Natural killer cell treated with Interleukin-12 subunit alpha and Interleukin-12 subunit beta and Interleukin-15 and Interleukin-18, amount 100 ng/mL, for 72 hours (primary cell): ENCODE results near the gene BNC1. TPM values are rescaled to one million over a fixed set of nuclear protein-coding genes. Genes with fewer than 3 reads are reported as not detected.
A peak's percentile ranks its signal among the peaks of the same experiment; 100 is the strongest.
"Not testable (repeated sequence)": the region's sequence is repeated elsewhere in the genome, so short reads cannot be mapped to it uniquely, and the experiment has no call there.

Experiments
- ATAC-seq, 2 donors: fragments of 150-1000 bp; cut with Tn5 transposase in 1 of 2; sonication (Bioruptor Pico), chemical (Tn5 transposase) in 1 of 2; 2 replicates each; pipeline ENCODE4 v1.10.0; 2021
- DNase-seq: peaks from one replicate; pipeline ENCODE4 v3.0.0; 2022; ENCODE audit warnings: low spot score
- H3K27ac Mint-ChIP-seq, 2 donors: 1 replicate in 1 of 2; 2 replicates in 1 of 2; pipeline ENCODE4 v1.8.0; 2022; ENCODE audit warnings: mixed read lengths in 2 of 2, mild to moderate bottlenecking in 1 of 2, moderate library complexity in 1 of 2
- H3K27me3 Mint-ChIP-seq, 2 donors: 1 replicate in 1 of 2; 2 replicates in 1 of 2; pipeline ENCODE4 v1.8.0; 2022; ENCODE audit warnings: mixed read lengths in 2 of 2
- H3K36me3 Mint-ChIP-seq: one replicate; pipeline ENCODE4 v1.8.0; 2022; ENCODE audit warnings: mixed read lengths
- H3K4me1 Mint-ChIP-seq, 2 donors: 1 replicate in 1 of 2; 2 replicates in 1 of 2; pipeline ENCODE4 v1.8.0; 2022; ENCODE audit warnings: low read depth in 2 of 2, mixed read lengths in 2 of 2, mild to moderate bottlenecking in 1 of 2
- H3K4me3 Mint-ChIP-seq: one replicate; pipeline ENCODE4 v1.8.0; 2022; ENCODE audit warnings: mixed read lengths
- H3K9me3 Mint-ChIP-seq: 2 replicates; pipeline ENCODE4 v1.8.0; 2022; ENCODE audit warnings: mixed read lengths
- total RNA-seq, 2 donors: library from RNA; stranded (reverse); gene quantifications; one replicate each; pipeline ENCODE4 v1.2.3, GENCODE V29; 2022

Gene BNC1
- total RNA-seq, 2 donors from 2014 or later = not detected

DNA sequence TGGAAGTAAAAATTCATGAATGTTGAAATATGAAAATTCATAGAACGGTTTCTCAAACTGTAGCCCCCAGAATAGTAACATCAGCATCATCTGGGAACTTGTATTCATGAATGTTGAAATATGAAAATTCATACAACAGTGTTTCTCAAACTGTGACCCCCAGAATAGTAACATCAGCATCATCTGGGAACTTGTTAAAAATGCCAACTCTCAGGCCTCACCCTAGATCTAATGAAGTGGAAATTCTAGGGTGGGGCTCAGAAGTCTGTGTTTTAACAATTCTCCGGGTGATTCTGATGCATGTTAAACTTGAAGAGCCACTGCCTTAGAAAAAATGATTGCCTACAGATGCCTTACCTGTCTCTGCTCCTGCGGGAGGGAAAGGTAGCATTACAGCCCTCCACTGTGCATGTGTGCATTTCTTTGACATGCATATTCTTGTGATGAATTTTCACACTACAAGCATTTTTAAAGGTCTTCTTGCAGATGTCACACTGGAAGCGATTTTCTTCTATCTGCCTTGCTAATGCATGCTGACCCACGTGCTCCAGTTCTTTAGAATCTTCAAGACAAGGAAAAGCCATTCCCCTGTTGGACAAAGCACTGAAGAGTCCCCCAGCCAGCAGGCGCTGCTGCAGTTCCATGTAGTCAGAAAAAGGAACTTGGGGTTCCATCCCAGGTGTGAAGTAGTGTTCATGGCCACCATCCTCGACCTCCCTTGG, 21.7 kb downstream of the BNC1 start:
- Mint-ChIP-seq H3K36me3 (no peaks in the 10 kb centered on the region), H3K9me3 (no peaks in the 10 kb centered on the region), H3K27ac (no peak overlapping the region), H3K4me1 (no peaks in the 10 kb centered on the region), H3K27me3 (peaks cover 23 to 27% of the 10 kb centered on the region in 2 donors), H3K4me3 (no peak overlapping the region)
- DNase-seq = no peak
- no peak for ATAC-seq

DNA sequence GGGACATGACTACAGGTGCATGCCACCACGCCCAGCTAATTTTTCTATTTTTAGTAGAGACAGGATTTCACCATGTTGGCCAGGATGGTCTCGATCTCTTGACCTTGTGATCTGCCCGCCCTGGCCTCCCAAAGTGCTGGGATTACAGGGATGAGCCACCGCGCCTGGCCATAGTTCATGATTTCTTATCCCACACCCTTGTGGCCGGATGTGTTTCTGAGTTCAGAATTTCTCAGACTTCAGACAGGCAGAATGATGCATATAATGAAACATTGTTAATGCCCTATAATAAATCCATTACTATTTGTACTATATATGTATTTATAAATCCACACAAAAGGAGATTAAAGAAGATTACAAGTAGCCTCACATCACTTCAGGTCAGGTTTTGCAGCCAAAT, 22.3 kb downstream of the BNC1 start:
- not testable (repeated sequence) for H3K4me3 Mint-ChIP-seq, H3K27ac Mint-ChIP-seq, ATAC-seq, DNase-seq, H3K4me1 Mint-ChIP-seq, H3K9me3 Mint-ChIP-seq, H3K36me3 Mint-ChIP-seq
- peaks cover 25 to 27% of the 10 kb centered on the region in 2 donors for H3K27me3 Mint-ChIP-seq

DNA sequence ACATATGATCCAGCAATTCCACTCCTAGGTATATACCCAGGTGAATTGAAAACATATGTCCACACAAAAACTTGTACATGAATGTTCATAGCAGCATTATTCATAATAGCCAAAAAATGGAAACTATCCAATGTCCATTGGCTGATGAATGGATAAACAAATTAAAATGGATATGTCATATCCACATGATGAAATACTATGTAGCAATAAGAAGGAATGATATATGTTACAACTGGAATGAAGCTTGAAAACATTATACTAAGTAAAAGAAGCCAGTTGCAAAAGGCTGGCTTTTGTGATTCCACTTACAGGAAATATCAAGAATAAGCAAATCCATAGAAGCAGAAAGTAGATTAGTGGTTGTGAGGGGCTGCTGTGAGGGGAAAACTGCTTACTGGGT, 33.7 kb downstream of the BNC1 start:
- Mint-ChIP-seq H3K27ac (no peak overlapping the region), H3K4me3 (no peak overlapping the region), H3K4me1 (peaks cover 0 to 3% of the 10 kb centered on the region in 2 donors), H3K9me3 (no peaks in the 10 kb centered on the region), H3K36me3 (no peaks in the 10 kb centered on the region), H3K27me3 (peaks cover 41 to 67% of the 10 kb centered on the region in 2 donors)
- DNase-seq (no peak), ATAC-seq (no peak)

DNA sequence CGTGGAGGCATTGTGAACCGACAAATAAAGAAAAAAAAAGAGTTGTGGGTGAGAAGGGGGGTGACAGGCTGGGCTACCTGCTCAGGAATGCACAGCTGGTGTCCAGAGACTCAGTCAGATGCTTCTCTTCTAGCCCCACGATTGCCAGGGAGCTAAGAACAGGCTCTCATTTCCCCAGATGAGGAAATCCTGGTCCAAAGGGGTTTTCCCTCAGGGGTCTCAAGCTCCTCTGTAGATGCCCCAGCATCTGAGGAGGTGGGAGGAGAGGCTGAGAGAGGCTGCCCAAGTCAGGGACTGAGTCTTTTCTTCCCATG, 35.5 kb downstream of the BNC1 start:
- no peak for DNase-seq
- H3K9me3 Mint-ChIP-seq = no peaks in the 10 kb centered on the region
- no peak for ATAC-seq
- H3K36me3 Mint-ChIP-seq = no peaks in the 10 kb centered on the region
- no peak overlapping the region for H3K4me3 Mint-ChIP-seq
- peaks cover 0 to 3% of the 10 kb centered on the region in 2 donors for H3K4me1 Mint-ChIP-seq
- H3K27me3 Mint-ChIP-seq = peaks cover 39 to 70% of the 10 kb centered on the region in 2 donors
- H3K27ac Mint-ChIP-seq = no peak overlapping the region

DNA sequence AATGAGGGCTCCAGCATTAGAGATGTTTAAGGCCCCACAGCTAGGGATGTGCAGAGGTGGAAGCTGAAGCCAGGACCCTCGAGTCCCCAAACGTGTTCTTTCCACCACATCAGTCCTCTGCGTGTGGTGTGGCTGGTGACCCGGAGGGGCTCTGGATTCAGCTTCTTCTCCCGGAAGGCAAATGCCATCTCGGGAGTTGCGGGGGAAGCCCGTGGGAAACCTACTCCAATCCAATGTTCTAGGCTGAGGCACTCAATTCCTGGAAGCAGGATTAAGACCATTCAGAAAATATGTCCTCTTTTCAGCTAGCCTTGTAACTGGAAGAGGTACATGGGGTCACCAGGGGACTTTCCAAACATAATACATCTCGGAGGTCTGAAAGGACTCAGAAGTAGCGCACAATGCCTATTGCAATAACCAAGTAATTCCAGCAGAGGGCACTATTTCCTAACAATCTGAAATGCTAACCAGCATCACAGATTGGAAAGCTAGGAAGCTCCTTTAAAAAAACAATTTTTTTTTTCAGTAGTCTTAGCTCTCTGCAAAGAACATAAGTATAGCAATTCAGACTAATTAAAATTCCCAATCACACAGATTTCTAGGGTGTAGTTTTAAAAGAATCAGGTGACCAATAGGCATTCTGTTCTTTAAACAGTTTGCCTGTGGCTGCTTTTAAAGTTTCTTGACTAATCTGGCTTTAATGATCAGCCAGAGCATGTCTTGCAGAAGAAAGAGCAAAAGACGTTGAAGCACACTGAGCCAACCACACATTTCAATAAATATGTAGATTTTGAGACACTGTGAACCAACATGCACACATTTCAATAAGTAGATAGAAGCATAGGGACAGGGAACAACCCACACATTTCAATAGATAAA, 36.1 kb downstream of the BNC1 start:
- ATAC-seq (peak; percentile 51 to 56), DNase-seq (no peak)
- peaks cover 0 to 3% of the 10 kb centered on the region in 2 donors for H3K4me1 Mint-ChIP-seq
- no peaks in the 10 kb centered on the region for H3K9me3 Mint-ChIP-seq
- H3K4me3 Mint-ChIP-seq = no peak overlapping the region
- H3K36me3 Mint-ChIP-seq = no peaks in the 10 kb centered on the region
- H3K27me3 Mint-ChIP-seq = peaks cover 39 to 74% of the 10 kb centered on the region in 2 donors
- no peak overlapping the region for H3K27ac Mint-ChIP-seq

DNA sequence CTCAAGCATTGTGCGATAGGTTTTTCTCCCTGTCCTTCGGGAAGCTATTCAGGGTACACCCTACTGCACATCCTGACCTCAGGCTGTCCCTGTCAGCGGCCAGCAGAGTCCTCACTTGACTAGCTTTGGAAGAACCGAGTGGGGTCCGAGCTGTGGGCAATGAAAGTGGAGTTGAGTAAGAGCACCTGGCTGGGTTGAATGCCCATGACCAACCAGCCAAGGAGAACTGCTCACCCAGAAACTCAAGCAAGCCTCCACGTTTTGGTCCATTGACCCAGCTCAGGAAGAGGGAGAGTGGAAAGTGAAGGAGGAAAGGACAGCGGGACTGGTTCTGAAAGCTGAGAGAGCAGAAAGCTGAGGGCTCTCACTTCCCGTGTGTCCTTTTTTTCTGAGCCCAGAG, 40.8 kb downstream of the BNC1 start:
- H3K27ac Mint-ChIP-seq = no peak overlapping the region
- no peak overlapping the region for H3K4me3 Mint-ChIP-seq
- ATAC-seq (no peak), DNase-seq (no peak)
- H3K27me3 Mint-ChIP-seq = peaks cover 35 to 64% of the 10 kb centered on the region in 2 donors
- H3K36me3 Mint-ChIP-seq = peaks cover 4% of the 10 kb centered on the region
- peaks cover 0 to 3% of the 10 kb centered on the region in 2 donors for H3K4me1 Mint-ChIP-seq
- peaks cover 3% of the 10 kb centered on the region for H3K9me3 Mint-ChIP-seq

DNA sequence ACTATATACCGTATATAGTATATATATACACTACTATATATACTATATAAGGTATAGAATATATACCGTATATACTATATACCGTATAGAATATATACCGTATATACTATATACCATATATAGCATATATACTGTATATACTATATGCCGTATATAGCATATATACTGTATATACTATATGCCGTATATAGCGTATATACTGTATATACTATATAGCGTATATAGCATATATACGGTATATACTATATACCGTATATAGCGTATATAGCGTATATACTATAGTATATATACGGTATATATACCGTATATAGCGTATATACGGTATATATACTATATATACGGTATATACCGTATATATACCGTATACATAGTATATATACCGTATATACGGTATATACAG, 54.2 kb downstream of the BNC1 start:
- Mint-ChIP-seq H3K9me3 (no peaks in the 10 kb centered on the region), H3K27me3 (peaks cover 0 to 10% of the 10 kb centered on the region in 2 donors), H3K4me1 (no peaks in the 10 kb centered on the region), H3K27ac (no peak overlapping the region), H3K36me3 (no peaks in the 10 kb centered on the region), H3K4me3 (no peak overlapping the region)
- DNase-seq (no peak), ATAC-seq (no peak)

DNA sequence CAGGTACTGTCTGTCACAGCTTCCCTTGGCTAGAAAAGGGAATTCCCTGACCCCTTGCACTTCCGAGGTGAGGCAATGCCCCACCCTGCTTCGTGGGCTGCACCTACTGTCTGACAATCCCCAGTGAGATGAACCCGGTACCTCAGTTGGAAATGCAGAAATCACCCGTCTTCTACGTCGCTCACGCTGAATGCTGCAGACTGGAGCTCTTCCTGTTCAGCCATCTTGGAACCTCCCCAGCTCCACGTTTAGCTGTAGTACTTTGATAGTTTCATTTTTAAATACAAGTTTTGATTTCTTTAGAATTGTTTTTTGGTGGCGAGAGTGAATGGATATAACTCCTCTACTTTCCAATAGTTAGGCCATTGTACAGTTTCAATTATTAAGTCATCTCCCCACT, 59.0 kb downstream of the BNC1 start:
- ATAC-seq (no peak), DNase-seq (no peak)
- H3K27me3 Mint-ChIP-seq = peaks cover 15 to 21% of the 10 kb centered on the region in 2 donors
- H3K4me1 Mint-ChIP-seq = no peaks in the 10 kb centered on the region
- H3K4me3 Mint-ChIP-seq = no peak overlapping the region
- H3K36me3 Mint-ChIP-seq = no peaks in the 10 kb centered on the region
- H3K27ac Mint-ChIP-seq = no peak overlapping the region
- no peaks in the 10 kb centered on the region for H3K9me3 Mint-ChIP-seq

DNA sequence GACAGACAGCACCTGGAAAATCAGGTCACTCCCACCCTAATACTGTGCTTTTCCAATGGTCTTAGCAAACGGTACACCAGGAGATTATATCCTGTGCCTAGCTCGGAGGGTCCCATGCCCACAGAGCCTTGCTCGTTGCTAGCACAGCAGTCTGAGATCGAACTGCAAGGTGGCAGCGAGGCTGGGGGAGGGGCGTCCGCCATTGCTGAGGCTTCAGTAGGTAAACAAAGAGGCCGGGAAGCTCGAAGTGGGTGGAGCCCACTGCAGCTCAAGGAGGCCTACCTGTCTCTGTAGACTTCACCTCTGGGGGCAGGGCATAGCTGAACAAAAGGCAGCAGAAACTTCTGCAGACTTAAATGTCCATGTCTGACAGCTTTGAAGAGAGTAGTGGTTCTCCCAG, 62.7 kb downstream of the BNC1 start:
- H3K4me3 Mint-ChIP-seq, H3K27ac Mint-ChIP-seq, H3K4me1 Mint-ChIP-seq, ATAC-seq, H3K9me3 Mint-ChIP-seq, H3K36me3 Mint-ChIP-seq, DNase-seq: not testable (repeated sequence)
- H3K27me3 Mint-ChIP-seq = peaks cover 23 to 24% of the 10 kb centered on the region in 2 donors

DNA sequence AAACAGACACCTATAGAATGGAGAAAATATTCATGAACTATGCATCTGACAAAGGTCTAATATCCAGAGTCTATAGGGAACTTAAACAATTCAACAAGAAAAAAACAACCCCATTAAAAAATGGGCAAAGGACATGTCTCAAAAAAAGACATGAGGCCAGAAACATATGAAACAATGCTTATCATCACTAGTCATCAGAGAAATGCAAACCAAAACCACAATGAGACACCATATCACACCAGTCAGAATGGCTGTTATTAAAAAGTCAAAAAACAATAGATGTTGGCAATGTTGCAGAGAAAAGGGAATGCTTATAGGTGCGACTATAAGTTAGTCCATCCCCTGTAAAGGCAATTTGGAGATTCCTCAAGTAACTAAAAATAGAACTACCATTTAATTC, 65.4 kb downstream of the BNC1 start:
- no peaks in the 10 kb centered on the region for H3K36me3 Mint-ChIP-seq
- peaks cover 15 to 22% of the 10 kb centered on the region in 2 donors for H3K27me3 Mint-ChIP-seq
- DNase-seq = no peak
- no peak overlapping the region for H3K27ac Mint-ChIP-seq
- H3K4me1 Mint-ChIP-seq = no peaks in the 10 kb centered on the region
- no peak overlapping the region for H3K4me3 Mint-ChIP-seq
- H3K9me3 Mint-ChIP-seq = no peaks in the 10 kb centered on the region
- ATAC-seq = no peak

DNA sequence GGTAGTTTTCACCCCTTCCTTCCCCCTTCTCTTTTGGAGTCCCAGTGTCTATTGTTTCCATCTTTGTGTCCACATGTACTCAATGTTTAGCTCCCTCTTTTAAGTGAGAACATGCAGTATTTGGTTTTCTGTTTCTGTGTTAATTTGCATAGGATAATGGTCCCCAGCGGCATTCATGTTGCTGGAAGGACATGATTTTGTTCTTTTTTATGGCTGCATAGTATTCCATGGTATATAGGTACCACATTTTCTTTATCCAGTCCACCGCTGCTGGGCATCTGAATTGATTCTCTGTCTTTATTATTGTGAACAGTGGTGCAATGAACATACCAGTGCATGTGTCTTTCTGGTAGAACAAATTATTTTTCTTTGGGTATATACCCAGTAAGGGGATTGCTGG, 69.2 kb downstream of the BNC1 start:
- ATAC-seq = no peak
- no peaks in the 10 kb centered on the region for H3K9me3 Mint-ChIP-seq

DNA sequence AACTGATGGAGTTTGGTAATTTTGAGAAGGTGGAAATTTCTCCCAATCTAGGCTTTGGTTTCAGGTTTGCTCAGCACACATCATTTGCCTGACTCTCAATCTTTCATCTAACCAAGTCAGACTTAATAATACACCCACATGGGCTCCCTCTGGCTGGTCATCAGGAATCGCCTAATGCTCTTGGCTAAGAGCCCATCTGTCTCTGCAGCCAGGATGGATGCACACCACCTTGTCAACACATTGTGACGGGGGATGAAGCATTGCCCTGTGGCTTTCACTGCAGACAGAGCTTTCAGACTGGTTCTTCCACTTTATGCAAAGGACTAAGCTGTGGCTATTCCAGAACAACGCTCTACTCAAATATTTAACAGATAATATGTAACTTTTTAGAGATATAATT, 73.8 kb downstream of the BNC1 start:
- peaks cover 9% of the 10 kb centered on the region for H3K36me3 Mint-ChIP-seq
- no peaks in the 10 kb centered on the region for H3K9me3 Mint-ChIP-seq
- no peak overlapping the region for H3K4me3 Mint-ChIP-seq
- DNase-seq = no peak
- peaks cover 6 to 9% of the 10 kb centered on the region in 2 donors for H3K4me1 Mint-ChIP-seq
- H3K27me3 Mint-ChIP-seq = peaks cover 0 to 5% of the 10 kb centered on the region in 2 donors
- ATAC-seq = no peak
- no peak overlapping the region for H3K27ac Mint-ChIP-seq

More for the DNA sequence above, 69.2 kb downstream of the BNC1 start:
- Mint-ChIP-seq H3K36me3 (no peaks in the 10 kb centered on the region), H3K4me1 (no peaks in the 10 kb centered on the region), H3K27ac (no peak overlapping the region), H3K4me3 (no peak overlapping the region), H3K27me3 (peaks cover 8 to 11% of the 10 kb centered on the region in 2 donors)
- DNase-seq = no peak

DNA sequence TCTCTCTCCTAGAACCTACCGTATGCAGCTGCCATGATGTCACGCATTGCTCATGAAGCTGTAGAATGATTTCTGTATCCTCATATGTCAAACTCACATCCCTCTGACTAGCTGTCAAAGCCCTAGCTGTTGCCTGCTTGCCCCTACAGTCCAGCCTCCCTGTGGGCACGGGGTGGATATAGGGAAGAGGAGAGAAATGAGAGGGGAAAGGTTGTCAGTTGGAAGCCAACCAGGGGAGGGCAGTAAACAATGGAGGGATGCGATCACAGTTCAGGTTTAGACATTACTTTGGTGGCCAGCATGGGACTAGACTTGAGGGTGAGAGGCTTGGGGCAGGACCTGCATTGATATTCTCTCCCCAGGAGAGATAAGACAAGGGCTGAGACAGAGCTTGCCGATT, 75.1 kb downstream of the BNC1 start:
- no peaks in the 10 kb centered on the region for H3K9me3 Mint-ChIP-seq
- peaks cover 9% of the 10 kb centered on the region for H3K36me3 Mint-ChIP-seq
- peaks cover 9 to 17% of the 10 kb centered on the region in 2 donors for H3K4me1 Mint-ChIP-seq
- ATAC-seq (no peak), DNase-seq (no peak)
- peaks cover 0 to 3% of the 10 kb centered on the region in 2 donors for H3K27me3 Mint-ChIP-seq
- no peak overlapping the region for H3K4me3 Mint-ChIP-seq
- no peak overlapping the region for H3K27ac Mint-ChIP-seq

DNA sequence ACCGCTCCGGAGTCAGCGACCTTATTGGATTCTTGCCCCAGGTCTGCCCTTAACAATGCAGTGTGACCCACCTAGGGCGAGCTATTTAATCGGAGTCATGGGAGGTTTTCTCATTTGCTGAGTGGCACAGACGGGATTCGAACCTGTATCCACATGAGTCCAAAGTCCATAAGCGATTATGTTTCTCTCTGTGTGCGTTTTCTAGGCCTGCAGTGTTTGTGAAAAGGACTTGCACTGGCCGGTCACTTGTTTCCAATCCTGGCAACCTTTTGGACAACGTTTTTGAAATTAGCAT, 76.2 kb downstream of the BNC1 start:
- Mint-ChIP-seq H3K4me1 (peaks cover 15 to 27% of the 10 kb centered on the region in 2 donors), H3K36me3 (peaks cover 9% of the 10 kb centered on the region), H3K27me3 (peaks cover 0 to 3% of the 10 kb centered on the region in 2 donors), H3K27ac (no peak overlapping the region), H3K4me3 (no peak overlapping the region), H3K9me3 (no peaks in the 10 kb centered on the region)
- DNase-seq (no peak), ATAC-seq (no peak)
